LNCaP clone FGC (cell line): ENCODE data around the gene ADGRL1.

Experiments used
- DNase-seq: peaks from one replicate; pipeline ENCODE4 v3.0.0-alpha.2; 2011; ENCODE audit warnings: low read depth
- H3K4me3 ChIP-seq: 2 replicates; pipeline ENCODE4 v1.5.1; 2011; ENCODE audit warnings: mild to moderate bottlenecking, low read depth, low read length, control low read depth
- CTCF ChIP-seq: IDR thresholded peaks from 2 replicates; pipeline ENCODE4 v1.5.1; 2012; ENCODE audit warnings: mild to moderate bottlenecking; ENCODE audit not compliant: control insufficient read depth, insufficient read depth; ENCODE audit errors: extremely low read depth

ADGRL1 gene

GRCh38 chr19:14156122-14156521 lies 49.8 kb downstream of the ADGRL1 start:
- TF ChIP-seq CTCF = no peak
- no peak for DNase-seq
- H3K4me3 ChIP-seq = no peak overlapping the region

GRCh38 chr19:14155371-14155770 lies 50.6 kb downstream of the ADGRL1 start:
- no peak for TF ChIP-seq CTCF
- H3K4me3 ChIP-seq = no peak overlapping the region
- no peak for DNase-seq

GRCh38 chr19:14152713-14153112 lies 53.3 kb downstream of the ADGRL1 start:
- no peak for TF ChIP-seq CTCF
- no peak overlapping the region for H3K4me3 ChIP-seq
- DNase-seq = no peak

- no peak overlapping the region for H3K4me3 ChIP-seq
- no peak for DNase-seq
- no peak for TF ChIP-seq CTCF
These were observed 55.0 kb downstream of the ADGRL1 start for GRCh38 chr19:14150770-14151661.

GRCh38 chr19:14150041-14150769 lies 55.8 kb downstream of the ADGRL1 start:
- no peak for TF ChIP-seq CTCF
- DNase-seq = no peak
- no peak overlapping the region for H3K4me3 ChIP-seq

- DNase-seq = no peak
- no peak overlapping the region for H3K4me3 ChIP-seq
- no peak for TF ChIP-seq CTCF
These were observed 56.4 kb downstream of the ADGRL1 start for GRCh38 chr19:14149509-14149994.
